ENCODE data around the gene OR2T1.
"Not testable (repeated sequence)": the region's sequence is repeated elsewhere in the genome, so short reads cannot be mapped to it uniquely, and the experiment has no call there.

The OR2T1 gene

GRCh38 chr1:248402748-248403147 is at the start of gene OR2T1:
Gene OR2T1 (plus strand): TSS chr1:248403048. CDS start chr1:248406148, 3,100 bp downstream.
- no peak for DNase-seq

GRCh38 chr1:248359415-248359814 is 43.4 kb upstream of the OR2T1 start:
- no peak for DNase-seq

- DNase-seq: no peak
These were observed 41.6 kb upstream of the OR2T1 start, which contains the start of gene OR2T4 for GRCh38 chr1:248361121-248361715. Gene OR2T4 (plus strand): TSS chr1:248361665. CDS start chr1:248361665, 0 bp downstream.

GRCh38 chr1:248366609-248367008 is 36.2 kb upstream of the OR2T1 start:
- no peak for DNase-seq

- DNase-seq: no peak
These were observed 30.5 kb upstream of the OR2T1 start for GRCh38 chr1:248372394-248372793.

- no peak for DNase-seq
These were observed 29.1 kb upstream of the OR2T1 start for GRCh38 chr1:248373761-248374160.

GRCh38 chr1:248375446-248375845 is 27.4 kb upstream of the OR2T1 start, which contains the start of gene OR2T6:
Gene OR2T6 (plus strand): TSS chr1:248375746. CDS start chr1:248387609, 11,863 bp downstream.
- DNase-seq: no peak

GRCh38 chr1:248376916-248377315 is 25.9 kb upstream of the OR2T1 start:
- DNase-seq: no peak

- DNase-seq: no peak
These were observed 22.0 kb upstream of the OR2T1 start for GRCh38 chr1:248380854-248381253.

- no peak for DNase-seq
These were observed 14.4 kb upstream of the OR2T1 start for GRCh38 chr1:248388426-248388825.

- no peak for DNase-seq
These were observed 9.8 kb upstream of the OR2T1 start for GRCh38 chr1:248393050-248393449.

- peak; percentile 4 for DNase-seq
These were observed 1.2 kb downstream of the OR2T1 start for GRCh38 chr1:248404024-248404423.

GRCh38 chr1:248406721-248407692 is 4.2 kb downstream of the OR2T1 start:
- no peak for DNase-seq

GRCh38 chr1:248416226-248416625 is 13.4 kb downstream of the OR2T1 start:
- no peak for DNase-seq

- no peak for DNase-seq
These were observed 15.0 kb downstream of the OR2T1 start for GRCh38 chr1:248417854-248418253.

GRCh38 chr1:248421384-248421783 is 18.5 kb downstream of the OR2T1 start:
- no peak for DNase-seq

GRCh38 chr1:248427526-248428191 is 24.8 kb downstream of the OR2T1 start:
- DNase-seq: not testable (repeated sequence)

GRCh38 chr1:248428192-248428533 is 25.3 kb downstream of the OR2T1 start:
- not testable (repeated sequence) for DNase-seq

GRCh38 chr1:248431683-248432082 is 28.8 kb downstream of the OR2T1 start:
- DNase-seq: not testable (repeated sequence)

GRCh38 chr1:248432201-248432600 is 29.4 kb downstream of the OR2T1 start:
- DNase-seq: not testable (repeated sequence)

- not testable (repeated sequence) for DNase-seq
These were observed 31.1 kb downstream of the OR2T1 start for GRCh38 chr1:248433811-248434415.

- DNase-seq: not testable (repeated sequence)
These were observed 32.1 kb downstream of the OR2T1 start for GRCh38 chr1:248434913-248435312.

GRCh38 chr1:248436303-248436702 is 33.5 kb downstream of the OR2T1 start:
- not testable (repeated sequence) for DNase-seq

Measured in HCEC 1CT (cell line).